Activated CD4-positive, CD25-positive, alpha-beta regulatory T cell treated with anti-CD3 and anti-CD28 coated beads, Interleukin-2, amount 50 U/mL, for 24 hours (primary cell): ENCODE data around the gene STAT5B.
"Not testable (repeated sequence)": the region's sequence is repeated elsewhere in the genome, so short reads cannot be mapped to it uniquely, and the experiment has no call there.

Experiments
- ATAC-seq, 2 donors: fragments of 150-1000 bp; cut with Tn5 transposase; one replicate each; pipeline ENCODE4 v1.10.0; 2021; ENCODE audit warnings: mild to moderate bottlenecking in 1 of 2, moderate library complexity in 1 of 2

The STAT5B gene

GRCh38 chr17:42266918-42267766 lies 9.0 kb downstream of the STAT5B start:
- peak; percentile 90 to 91 for ATAC-seq

- no peak for ATAC-seq
These were observed 9.7 kb downstream of the STAT5B start for GRCh38 chr17:42266462-42266861.

GRCh38 chr17:42264366-42264765 lies 11.8 kb downstream of the STAT5B start:
- ATAC-seq: not testable (repeated sequence)

- ATAC-seq: no peak
These were observed 15.9 kb downstream of the STAT5B start for GRCh38 chr17:42260318-42260717.

GRCh38 chr17:42255445-42255844 lies 20.7 kb downstream of the STAT5B start:
- ATAC-seq: no peak

- ATAC-seq: no peak
These were observed 22.6 kb downstream of the STAT5B start for GRCh38 chr17:42253578-42253977.

- ATAC-seq: peak; percentile 57 to 67
These were observed 23.3 kb downstream of the STAT5B start for GRCh38 chr17:42252597-42253550.

- ATAC-seq: no peak
These were observed 25.1 kb downstream of the STAT5B start for GRCh38 chr17:42251115-42251514.

- ATAC-seq: peak; percentile 54 to 57
These were observed 26.3 kb downstream of the STAT5B start for GRCh38 chr17:42249681-42250446.

GRCh38 chr17:42248351-42249179 lies 27.6 kb downstream of the STAT5B start:
- ATAC-seq: peak; percentile 71 to 74

GRCh38 chr17:42247734-42248133 lies 28.5 kb downstream of the STAT5B start:
- no peak for ATAC-seq

GRCh38 chr17:42246515-42246914 lies 29.7 kb downstream of the STAT5B start:
- ATAC-seq: peak; percentile 36 to 53

- not testable (repeated sequence) for ATAC-seq
These were observed 31.0 kb downstream of the STAT5B start for GRCh38 chr17:42245183-42245582.

- not testable (repeated sequence) for ATAC-seq
These were observed 32.1 kb downstream of the STAT5B start for GRCh38 chr17:42244116-42244515.

- ATAC-seq: no peak
These were observed 32.7 kb downstream of the STAT5B start for GRCh38 chr17:42243493-42243982.

- ATAC-seq: no peak
These were observed 34.3 kb downstream of the STAT5B start for GRCh38 chr17:42241871-42242270.

GRCh38 chr17:42240863-42241262 lies 35.3 kb downstream of the STAT5B start:
- not testable (repeated sequence) for ATAC-seq

GRCh38 chr17:42240201-42240600 lies 36.0 kb downstream of the STAT5B start:
- ATAC-seq: no peak

GRCh38 chr17:42239576-42239975 lies 36.6 kb downstream of the STAT5B start:
- not testable (repeated sequence) for ATAC-seq

GRCh38 chr17:42236760-42237159 lies 39.4 kb downstream of the STAT5B start:
- ATAC-seq: no peak

- no peak for ATAC-seq
These were observed 42.2 kb downstream of the STAT5B start for GRCh38 chr17:42233994-42234393.
